GM23338 (cell line): ENCODE data around the gene SLC9A8.

Experiments
- CREB1 ChIP-seq: fragments of 250-450 bp; sonication (Bioruptor Pico); IDR thresholded peaks from 2 replicates; pipeline ENCODE4 v1.5.0; 2020; ENCODE audit warnings: low read depth, mild to moderate bottlenecking, moderate library complexity
- CTCF ChIP-seq, 2 experiments: fragments of 200-600 bp in 1 of 2; sonication (generic) in 1 of 2; conservative IDR thresholded peaks; 2 replicates each; pipeline versions ENCODE4 v1.5.1 to v1.6.1; 2016 to 2017; ENCODE audit warnings: antibody characterized with exemption in 2 of 2, low read depth in 2 of 2, mild to moderate bottlenecking in 2 of 2, moderate library complexity in 1 of 2
- ETS1 ChIP-seq: IDR thresholded peaks from 2 replicates; pipeline ENCODE4 v1.6.1; 2016; ENCODE audit warnings: antibody characterized with exemption
- EZH2 ChIP-seq: fragments of 200-600 bp; sonication (generic); IDR thresholded peaks from one replicate; pipeline ENCODE4 v1.8.0; 2017; ENCODE audit warnings: antibody characterized with exemption, mild to moderate bottlenecking, low read depth; ENCODE audit not compliant: unreplicated experiment
- EZH2phosphoT487 ChIP-seq: fragments of 200-600 bp; sonication (generic); IDR thresholded peaks from one replicate; pipeline ENCODE4 v1.8.1; 2018; ENCODE audit warnings: antibody characterized with exemption; ENCODE audit not compliant: unreplicated experiment
- POLR2AphosphoS5 ChIP-seq: IDR thresholded peaks from 2 replicates; pipeline ENCODE4 v1.6.1; 2016; ENCODE audit warnings: antibody characterized with exemption, low read depth
- REST ChIP-seq: IDR thresholded peaks from one replicate; pipeline ENCODE4 v1.6.1; 2018; ENCODE audit warnings: antibody characterized with exemption; ENCODE audit not compliant: unreplicated experiment
- ZNF114 ChIP-seq: fragments of 250-450 bp; sonication (Bioruptor Pico); IDR thresholded peaks from 2 replicates; pipeline ENCODE4 v1.5.0; 2020; ENCODE audit warnings: mild to moderate bottlenecking, moderate library complexity
- ZNF462 ChIP-seq: fragments of 250-450 bp; sonication (Bioruptor Pico); IDR thresholded peaks from 2 replicates; pipeline ENCODE4 v1.5.0; 2020; ENCODE audit warnings: mild to moderate bottlenecking, moderate library complexity

GRCh38 chr20:49868964-49869363 is 56.3 kb downstream of the SLC9A8 start:
- TF ChIP-seq CTCF (conservative IDR thresholded peaks at IDR 0.05; ENCODE audit: low read depth in 2 of 2): no peak
- no peak for TF ChIP-seq POLR2AphosphoS5
- TF ChIP-seq EZH2: no peak
- no peak for TF ChIP-seq REST
- TF ChIP-seq ZNF462: no peak
- TF ChIP-seq CREB1 (CRISPR knock-in tag): no peak
- no peak for TF ChIP-seq ETS1
- no peak for TF ChIP-seq EZH2phosphoT487
- no peak for TF ChIP-seq ZNF114
